Right cardiac atrium (tissue), 5 donors: ENCODE measurements around the gene AIF1. TPM values are rescaled to one million over a fixed set of nuclear protein-coding genes. Genes with fewer than 3 reads are reported as not detected.

Source experiments
- ATAC-seq, 2 donors: fragments of 200-7000 bp; cut with Tn5 transposase; one replicate each; pipeline versions ENCODE4 v1.8.0 to v1.9.1; 2020; ENCODE audit warnings: moderate library complexity in 2 of 2, mild to moderate bottlenecking in 1 of 2
- DNase-seq, 3 donors: peaks; one replicate each; pipeline ENCODE4 v3.0.0-alpha.2; 2020
- H3K27ac ChIP-seq: one replicate; pipeline ENCODE4 v1.5.1; 2013; ENCODE audit warnings: mild to moderate bottlenecking, low read length, control low read depth, moderate library complexity
- H3K27me3 ChIP-seq: one replicate; pipeline ENCODE4 v1.6.1; 2013; ENCODE audit not compliant: control insufficient read depth, insufficient read depth
- H3K4me1 ChIP-seq: one replicate; pipeline ENCODE4 v1.6.1; 2013; ENCODE audit warnings: low read length; ENCODE audit not compliant: control insufficient read depth, insufficient read depth
- H3K4me3 ChIP-seq: one replicate; pipeline ENCODE4 v1.5.1; 2013; ENCODE audit warnings: low read length, control low read depth
- H3K9me3 ChIP-seq: one replicate; pipeline ENCODE4 v1.6.1; 2013; ENCODE audit warnings: low read length; ENCODE audit not compliant: control insufficient read depth
- WGBS: extraction: QIAGEN DNeasy Blood & Tissue Kit; methylation state at CpG from one replicate; pipeline ENCODE4 v1.1.7; 2013; 5-methylcytosine and 5-hydroxymethylcytosine counted together
- intact Hi-C, 4 donors: fragments of 100-400 bp; cut with DNase I; formaldehyde crosslinking; loops; one replicate each; pipeline versions ENCODE4 v1.11.0 to v1.14.0; 2022 to 2023
- polyA plus RNA-seq: library from polyadenylated mRNA; stranded (reverse); fragments of 200-250 nt; gene quantifications from one replicate; pipeline ENCODE4 v1.2.3, GENCODE V29; 2013
- total RNA-seq, 4 donors: library from RNA; stranded (reverse); fragmentation: NEBNext Ultra II Directional; extraction: Animal tissue kit (Norgen Biotek cat#: 25700); gene quantifications; one replicate each; pipeline ENCODE4 v1.2.1, GENCODE V29; 2021
- donor health status: healthy with polysubstance abuse.
- donor health status: DM: no; HTN: yes; CAD: no.
- donor health status: DM: no; HTN: no; CAD: no.
- donor health status: DM: no; HTN: yes; CAD: no; lungs with severe emphysema.
- donor health status: DM: yes; HTN: yes; CAD: no.

Gene AIF1
- total and polyA plus RNA-seq, 5 donors = 14.7 to 29.9 (median 18.1) TPM

DNA sequence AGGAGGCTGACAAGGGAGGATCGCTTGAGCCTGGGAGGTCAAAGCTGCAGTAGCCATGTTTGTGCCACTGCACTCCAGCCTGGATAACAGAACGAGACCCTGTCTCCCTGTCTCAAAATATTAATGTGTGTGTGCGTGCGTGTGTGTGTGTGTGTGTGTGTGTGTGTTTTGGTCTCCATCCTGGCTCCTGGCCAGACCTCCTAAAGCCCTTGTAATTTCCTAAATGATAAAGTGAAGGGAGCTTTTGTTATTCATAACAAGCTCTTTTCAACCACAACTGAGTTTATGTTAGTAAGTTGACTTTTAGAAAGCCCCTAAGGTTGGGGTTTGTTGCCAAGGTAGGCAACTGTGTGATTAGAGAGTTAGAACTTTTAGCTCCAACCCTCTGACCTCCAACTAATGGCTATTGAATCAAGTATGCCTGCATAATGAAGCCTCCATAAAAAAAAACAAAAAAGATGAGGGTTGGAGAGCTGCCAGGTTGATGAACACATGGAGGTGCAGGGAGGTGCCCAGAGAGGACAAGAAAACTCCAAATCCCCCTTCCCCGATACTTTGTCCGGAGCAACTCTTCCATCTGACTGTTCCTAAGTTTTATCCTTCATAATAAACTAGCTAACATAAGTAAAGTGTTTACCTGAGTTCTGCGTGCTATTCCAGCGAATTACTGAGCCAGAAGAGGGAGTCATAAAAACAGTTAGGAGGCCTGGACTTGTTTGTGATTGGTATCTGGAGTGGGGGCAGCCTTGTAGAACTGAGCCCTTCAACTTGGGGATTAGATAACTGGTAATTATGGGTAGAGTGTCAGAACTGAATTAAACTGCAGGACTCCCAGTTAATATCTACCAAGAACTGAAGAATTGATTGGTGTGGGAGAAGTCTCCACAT lies 5.3 kb upstream of the AIF1 start:
- H3K4me3 ChIP-seq = no peak overlapping the region
- ATAC-seq = no peak
- intact Hi-C loops = no loop called here
- 69% methylated on average over 8 of the region's 8 CpGs for WGBS
- no peak overlapping the region for H3K27ac ChIP-seq
- no peak for DNase-seq
- no peaks in the 10 kb centered on the region for H3K27me3 ChIP-seq
- H3K9me3 ChIP-seq = no peaks in the 10 kb centered on the region
- no peaks in the 10 kb centered on the region for H3K4me1 ChIP-seq

DNA sequence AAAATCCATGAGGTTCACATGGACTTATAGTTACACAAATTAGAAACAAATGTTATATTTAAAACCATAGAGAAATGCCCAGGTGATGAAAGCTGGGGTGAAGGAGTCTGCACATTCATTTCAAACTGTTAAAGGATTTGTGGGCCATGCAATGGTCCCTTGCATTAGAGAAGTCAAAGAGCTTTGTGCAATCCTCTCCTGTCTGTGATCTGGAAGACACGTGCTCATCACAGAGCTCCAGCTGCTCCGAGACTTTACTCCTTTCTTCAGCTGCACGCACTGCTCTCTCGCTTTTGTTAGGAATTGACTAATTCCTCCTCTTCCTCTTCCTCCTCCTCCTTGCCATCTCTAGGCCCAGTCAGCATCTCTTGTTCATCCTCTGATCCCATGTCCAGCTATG lies 4.1 kb upstream of the AIF1 start:
- ATAC-seq = no peak
- WGBS = 68% methylated on average over 4 of the region's 4 CpGs

DNA sequence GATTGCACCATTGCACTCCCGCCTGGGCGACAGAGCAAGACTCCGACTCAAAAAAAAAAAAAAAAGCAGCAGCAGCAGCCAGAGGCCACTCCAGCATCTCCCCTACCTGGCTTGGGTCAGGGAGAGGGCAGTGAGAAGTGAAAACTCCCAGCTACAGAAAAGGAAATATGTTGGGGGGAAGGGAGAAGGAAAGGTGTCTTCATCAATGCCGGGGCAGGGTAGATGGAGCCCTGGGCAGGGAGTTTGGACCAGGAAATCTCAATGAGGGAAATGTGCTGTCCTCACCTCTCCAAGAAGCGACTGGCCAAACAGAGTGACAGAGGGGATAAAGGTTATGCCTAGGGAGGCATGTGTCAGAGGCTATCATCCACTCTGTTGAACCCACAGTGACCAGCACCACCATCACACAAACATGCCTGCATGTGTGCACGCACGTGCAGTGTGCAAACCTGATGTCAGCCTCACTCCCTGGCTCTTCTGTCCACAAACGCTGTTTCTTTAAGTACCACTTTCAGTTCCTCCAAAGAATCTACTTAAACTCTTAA lies 887 bp upstream of the AIF1 start:
- Histone ChIP-seq H3K27me3 (no peaks in the 10 kb centered on the region), H3K9me3 (no peaks in the 10 kb centered on the region), H3K4me3 (no peak overlapping the region), H3K27ac (no peak overlapping the region), H3K4me1 (no peaks in the 10 kb centered on the region)
- intact Hi-C loops = no loop called here
- 68% methylated on average over 8 of the region's 8 CpGs for WGBS
- DNase-seq (no peak), ATAC-seq (peak in 1 of 2 donors; percentile 49)

More for the DNA sequence above, 4.1 kb upstream of the AIF1 start:
- Histone ChIP-seq H3K27ac (no peak overlapping the region), H3K4me1 (no peaks in the 10 kb centered on the region), H3K4me3 (no peak overlapping the region), H3K9me3 (no peaks in the 10 kb centered on the region), H3K27me3 (no peaks in the 10 kb centered on the region)
- no peak for DNase-seq
- intact Hi-C loops = no loop called here

DNA sequence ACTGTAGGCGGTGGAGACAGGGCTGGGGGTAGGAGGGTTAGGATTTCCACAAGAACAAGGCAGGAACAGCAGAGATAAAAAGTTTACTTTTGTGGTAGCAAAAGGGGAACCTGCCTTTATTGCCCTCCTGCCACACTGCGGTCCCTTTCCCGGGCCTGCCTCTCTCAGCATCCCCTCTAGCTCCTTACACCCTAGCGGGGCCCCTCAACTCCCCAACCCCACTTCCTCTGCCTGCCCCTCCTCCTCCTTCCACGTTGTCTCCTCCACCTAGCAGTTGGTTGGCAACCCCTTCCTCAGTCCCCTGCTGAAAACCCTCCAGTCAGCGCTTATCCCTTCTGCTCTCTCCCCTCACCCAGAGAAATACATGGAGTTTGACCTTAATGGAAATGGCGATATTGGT lies 714 bp downstream of the AIF1 start:
- no peaks in the 10 kb centered on the region for H3K27me3 ChIP-seq
- H3K9me3 ChIP-seq = no peaks in the 10 kb centered on the region
- H3K4me1 ChIP-seq = no peaks in the 10 kb centered on the region
- DNase-seq (no peak), ATAC-seq (no peak)
- 53% methylated on average over 7 of the region's 7 CpGs for WGBS
- H3K4me3 ChIP-seq = peak overlapping the region; percentile 4
- H3K27ac ChIP-seq = no peak overlapping the region
- intact Hi-C loops = no loop called here

DNA sequence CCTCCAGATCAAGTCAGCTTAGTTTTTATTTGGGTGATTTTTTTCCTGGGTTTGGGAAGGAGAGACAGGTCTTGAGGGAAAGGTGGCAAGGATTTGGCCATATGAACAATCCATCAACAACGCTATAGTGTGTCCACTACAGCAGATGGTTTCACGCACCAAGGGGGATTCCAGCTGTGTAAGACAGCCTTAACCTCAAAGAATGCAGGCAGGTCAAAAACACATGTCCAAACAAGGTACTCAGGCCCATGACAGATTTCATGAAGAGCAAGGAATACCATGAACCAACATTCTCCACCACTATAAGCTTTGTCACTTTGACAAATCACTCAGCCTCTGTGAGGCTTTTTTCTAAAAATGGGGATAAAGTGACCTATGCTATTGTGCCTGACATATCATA lies 2.0 kb downstream of the AIF1 start:
- 92% methylated on average over 2 of the region's 2 CpGs for whole genome bisulfite sequencing
- Histone ChIP-seq H3K4me1 (no peaks in the 10 kb centered on the region), H3K9me3 (no peaks in the 10 kb centered on the region), H3K4me3 (no peak overlapping the region), H3K27me3 (no peaks in the 10 kb centered on the region), H3K27ac (no peak overlapping the region)
- DNase-seq = no peak
- no peak for ATAC-seq
- intact Hi-C loops = no loop called here

DNA sequence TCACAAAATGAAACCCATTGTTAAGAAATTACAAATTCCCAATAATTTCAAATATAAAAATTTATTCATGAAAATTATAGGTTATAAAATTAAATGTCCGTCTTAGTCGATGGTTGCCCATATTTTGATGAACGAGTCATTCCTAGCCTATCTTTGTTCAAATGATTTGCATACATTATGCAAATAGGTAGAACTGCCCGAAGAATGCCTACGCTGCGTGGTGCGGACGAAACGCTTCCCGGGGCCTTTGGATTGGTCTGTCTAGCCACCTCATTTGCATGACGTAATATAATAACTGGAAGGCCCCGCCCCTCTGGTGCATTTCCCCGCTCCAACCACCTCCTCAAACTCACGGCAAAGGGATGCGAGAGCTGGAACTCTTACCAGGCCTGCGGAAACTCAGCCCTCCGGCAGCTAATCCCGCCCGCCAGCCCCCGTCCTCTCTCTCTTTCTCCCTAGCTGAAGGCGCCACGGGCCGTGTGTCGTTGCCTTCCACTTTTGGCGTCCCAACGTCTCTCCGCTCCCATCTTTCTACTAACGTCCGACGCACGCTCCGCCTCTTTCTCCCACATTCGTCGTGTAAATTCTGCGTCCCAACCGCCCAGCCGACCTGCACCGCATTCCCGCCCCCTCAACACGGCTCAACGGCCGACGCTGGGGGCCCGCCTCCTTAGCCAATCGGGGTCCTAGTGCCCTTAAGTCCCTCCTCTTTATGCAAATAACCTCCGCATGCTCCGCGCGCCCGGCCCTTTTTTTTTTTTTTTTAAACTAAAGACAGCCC lies 5.0 kb downstream of the AIF1 start:
- Histone ChIP-seq H3K4me3 (peak overlapping the region; percentile 49), H3K27ac (peak overlapping the region; percentile 100), H3K27me3 (no peaks in the 10 kb centered on the region), H3K9me3 (no peaks in the 10 kb centered on the region), H3K4me1 (no peaks in the 10 kb centered on the region)
- peak; percentile 98 to 99 (median 99) for DNase-seq
- ATAC-seq = peak; percentile 95 to 96
- intact Hi-C loops = no loop called here
- WGBS = under 1% methylated on average over 50 of the region's 50 CpGs

DNA sequence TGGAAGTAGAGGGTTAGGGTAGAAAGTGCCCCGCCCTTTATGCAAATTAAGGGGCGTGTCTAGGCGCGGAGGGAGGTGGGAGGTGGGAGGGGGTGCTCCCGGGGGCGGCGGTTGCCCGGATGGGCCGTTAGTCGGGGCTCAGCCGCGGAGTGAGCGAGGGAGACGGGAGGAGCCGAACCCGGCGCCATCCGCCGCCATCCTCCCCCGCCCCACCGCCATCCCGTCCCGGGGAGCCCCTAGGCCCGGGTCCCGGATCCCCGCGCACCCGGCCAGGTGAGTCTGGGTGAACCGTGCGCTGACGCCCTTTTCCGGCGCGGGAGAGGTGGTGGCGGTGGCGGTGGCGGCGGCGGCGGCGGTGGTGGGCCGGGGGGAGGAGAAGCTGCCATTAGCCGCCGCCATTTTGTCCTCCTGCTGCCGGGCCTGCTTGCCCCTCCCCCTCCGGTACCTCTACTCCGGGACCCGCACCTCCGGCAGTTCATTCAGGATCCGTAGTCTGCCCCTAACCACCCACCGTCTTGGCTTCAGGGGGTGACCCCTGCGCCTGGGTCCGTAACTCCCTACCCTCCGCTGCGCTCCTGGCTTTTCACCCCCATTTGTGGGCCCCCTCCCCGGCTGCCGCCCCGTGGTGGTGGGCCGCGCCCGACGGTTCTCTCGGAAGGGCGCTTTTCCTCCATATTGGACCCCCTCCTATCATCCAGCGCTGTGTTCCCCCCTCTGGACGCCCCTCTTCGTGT lies 5.7 kb downstream of the AIF1 start, which contains the start of gene PRRC2A:
TSS of gene PRRC2A (plus strand) at position 130 of the 734 bp plus-strand sequence. CDS start 2,075 bp downstream, outside the sequence.
- Histone ChIP-seq H3K27ac (peak within 1 kb of the TSS; percentile 100), H3K9me3 (no peaks in the 10 kb centered on the region), H3K4me3 (peak within 1 kb of the TSS; percentile 83), H3K27me3 (no peaks in the 10 kb centered on the region), H3K4me1 (no peaks in the 10 kb centered on the region)
- under 1% methylated on average over 65 of the region's 67 CpGs for WGBS
- intact Hi-C loops = no loop called here
- ATAC-seq (peak; percentile 59 to 69), DNase-seq (peak in 2 of 3 donors; percentile 90 to 95)

DNA sequence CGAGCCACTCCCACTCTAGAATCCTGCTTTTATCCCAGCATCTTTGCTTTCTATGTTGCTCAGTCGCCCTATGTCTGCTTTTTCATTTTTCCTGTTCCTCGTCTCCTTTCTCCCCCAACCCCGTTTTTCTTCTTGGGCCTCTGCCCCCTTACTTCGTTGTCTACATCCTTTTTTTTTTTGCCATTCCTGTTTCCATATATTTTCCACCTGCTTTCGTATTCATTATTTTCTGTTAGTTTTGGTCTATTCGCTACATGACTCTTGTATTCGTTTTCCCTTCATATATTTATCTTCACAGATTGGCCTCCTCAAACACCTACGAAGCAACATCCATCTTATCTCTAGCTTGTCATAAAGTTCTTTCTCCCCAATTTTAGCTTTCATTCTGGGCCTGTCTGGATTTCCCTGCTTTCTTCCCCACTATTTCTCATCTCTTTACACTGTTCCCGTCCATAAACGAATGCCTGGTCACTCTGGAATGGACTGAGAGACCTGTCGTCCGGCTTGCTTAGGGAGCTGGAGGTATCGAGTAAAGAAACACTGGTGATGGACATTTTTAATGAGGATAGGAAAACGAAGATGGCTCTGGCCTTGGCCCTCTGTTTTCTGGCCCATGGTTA lies 6.4 kb downstream of the AIF1 start:
- intact Hi-C loops = no loop called here
- DNase-seq = no peak

DNA sequence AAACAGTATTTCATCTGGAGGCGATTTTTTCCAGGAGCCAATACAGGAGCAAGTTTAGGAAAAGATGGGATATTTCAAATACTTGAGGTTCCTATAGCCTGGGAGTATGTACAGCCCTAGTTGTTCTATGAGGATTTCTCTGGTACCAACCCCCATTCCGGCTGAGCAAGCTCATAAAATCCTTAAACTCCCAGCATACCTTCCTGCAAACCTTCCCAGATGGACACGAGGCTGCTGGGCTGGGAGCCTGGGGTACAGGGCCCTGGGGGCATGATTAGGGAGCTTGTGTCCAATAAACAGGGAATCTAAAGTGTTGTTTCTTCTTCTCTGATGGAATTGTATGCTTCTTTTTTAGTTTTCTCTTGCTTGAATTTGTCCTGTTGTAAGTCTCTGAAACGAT lies 7.0 kb downstream of the AIF1 start:
- Histone ChIP-seq H3K27me3 (no peaks in the 10 kb centered on the region), H3K27ac (no peak overlapping the region), H3K9me3 (no peaks in the 10 kb centered on the region), H3K4me1 (no peaks in the 10 kb centered on the region), H3K4me3 (peak overlapping the region; percentile 83)
- ATAC-seq (no peak), DNase-seq (no peak)
- intact Hi-C loops = no loop called here
- 22% methylated on average over 4 of the region's 4 CpGs for WGBS

More for the DNA sequence above, 6.4 kb downstream of the AIF1 start:
- Histone ChIP-seq H3K4me3 (peak overlapping the region; percentile 83), H3K9me3 (no peaks in the 10 kb centered on the region), H3K27ac (peak overlapping the region; percentile 96), H3K4me1 (no peaks in the 10 kb centered on the region), H3K27me3 (no peaks in the 10 kb centered on the region)
- 8% methylated on average over 15 of the region's 15 CpGs for WGBS
- no peak for ATAC-seq

DNA sequence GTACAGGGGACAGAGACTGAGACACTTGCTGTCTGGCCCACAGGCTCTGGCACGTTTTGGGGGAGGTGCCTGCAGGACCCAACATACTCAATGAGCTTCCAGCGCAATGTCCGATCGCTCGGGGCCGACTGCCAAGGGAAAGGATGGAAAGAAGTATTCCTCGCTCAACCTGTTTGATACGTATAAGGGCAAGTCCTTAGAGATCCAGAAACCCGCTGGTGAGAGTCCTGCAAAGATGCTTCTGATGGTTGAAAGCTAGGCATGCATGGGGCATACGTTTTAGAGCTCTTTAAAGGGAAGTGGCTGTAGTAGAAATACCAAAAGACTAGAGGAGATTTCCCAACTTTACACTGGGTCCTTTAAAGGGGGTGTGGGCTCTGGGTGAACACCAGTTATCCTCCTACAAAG lies 7.7 kb downstream of the AIF1 start:
- Histone ChIP-seq H3K27me3 (no peaks in the 10 kb centered on the region), H3K9me3 (no peaks in the 10 kb centered on the region), H3K4me3 (no peak overlapping the region), H3K27ac (no peak overlapping the region), H3K4me1 (no peaks in the 10 kb centered on the region)
- intact Hi-C loops = no loop called here
- 47% methylated on average over 10 of the region's 10 CpGs for WGBS
- ATAC-seq (no peak), DNase-seq (peak in 1 of 3 donors; percentile 60)
